HG02610 (cell line): ENCODE data around the gene CD9.

ENCODE experiments used
- ATAC-seq: cut with Tn5 transposase; IDR thresholded peaks from one replicate; pipeline ENCODE4 v1.9.1; 2021; ENCODE audit warnings: mild to moderate bottlenecking, moderate library complexity; ENCODE audit not compliant: unreplicated experiment

The CD9 gene

DNA sequence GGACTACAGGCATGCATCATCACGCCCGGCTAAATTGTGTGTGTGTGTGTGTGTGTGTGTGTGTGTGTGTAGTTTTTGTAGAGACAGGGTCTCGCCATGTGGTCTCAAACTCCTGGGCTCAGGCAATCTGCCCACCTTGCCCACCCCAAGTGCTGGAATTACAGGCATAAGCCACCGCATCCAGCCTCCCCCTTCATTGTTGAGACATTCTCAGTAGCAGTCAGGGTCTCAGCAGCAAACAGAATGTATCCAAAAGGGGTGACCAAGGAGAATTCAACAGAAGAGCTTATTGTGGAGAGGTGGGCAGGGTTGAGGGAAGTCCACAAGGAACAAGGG lies 73.0 kb downstream of the CD9 start:
- no peak for ATAC-seq

- ATAC-seq: no peak
These were observed 73.5 kb downstream of the CD9 start for GRCh38 chr12:6273541-6274230.

GRCh38 chr12:6274231-6275221 lies 74.3 kb downstream of the CD9 start:
- no peak for ATAC-seq

DNA sequence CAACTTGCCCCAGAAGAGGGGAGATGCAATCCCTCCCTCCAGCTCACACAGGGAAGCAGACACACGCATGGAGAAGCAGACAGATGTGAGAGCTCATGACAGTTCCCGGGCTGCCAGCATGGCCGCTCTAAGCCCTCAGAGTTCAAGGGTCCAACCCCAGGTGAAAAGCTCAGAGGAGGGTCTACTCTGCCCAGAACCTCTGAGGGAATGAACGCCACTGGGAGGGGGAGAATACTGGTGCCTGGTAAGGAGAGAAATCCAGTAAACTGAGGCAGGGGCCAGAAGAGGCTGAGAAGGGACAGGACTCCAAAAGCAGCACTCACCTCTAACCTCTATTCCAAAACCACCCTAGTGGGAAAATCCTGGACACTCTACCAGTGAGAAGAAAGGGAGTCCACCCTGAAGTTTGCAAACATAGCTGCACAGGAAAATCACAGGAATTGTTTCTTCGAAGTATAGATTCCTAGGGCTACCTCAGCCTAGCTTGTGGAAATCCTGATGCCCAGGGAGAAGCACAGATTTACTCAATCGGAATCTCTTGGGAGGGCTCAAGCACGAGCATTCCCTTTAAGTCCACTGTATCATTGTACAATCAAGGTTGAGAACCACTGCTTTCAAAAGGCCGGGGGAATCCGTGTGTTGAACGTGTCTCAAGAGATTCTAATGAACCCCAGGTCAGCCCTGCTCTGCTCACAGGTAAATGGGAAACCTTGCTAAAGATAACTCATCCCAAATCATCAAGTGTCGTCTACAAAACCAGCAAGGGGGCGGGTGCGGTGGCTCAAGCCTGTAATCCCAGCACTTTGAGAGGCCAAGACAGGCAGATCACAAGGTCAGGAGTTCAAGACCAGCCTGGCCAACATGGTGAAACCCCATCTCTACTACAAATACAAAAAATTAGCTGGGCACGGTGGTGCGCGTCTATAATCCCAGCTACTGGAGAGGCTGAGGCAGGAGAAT lies 76.0 kb downstream of the CD9 start:
- no peak for ATAC-seq

DNA sequence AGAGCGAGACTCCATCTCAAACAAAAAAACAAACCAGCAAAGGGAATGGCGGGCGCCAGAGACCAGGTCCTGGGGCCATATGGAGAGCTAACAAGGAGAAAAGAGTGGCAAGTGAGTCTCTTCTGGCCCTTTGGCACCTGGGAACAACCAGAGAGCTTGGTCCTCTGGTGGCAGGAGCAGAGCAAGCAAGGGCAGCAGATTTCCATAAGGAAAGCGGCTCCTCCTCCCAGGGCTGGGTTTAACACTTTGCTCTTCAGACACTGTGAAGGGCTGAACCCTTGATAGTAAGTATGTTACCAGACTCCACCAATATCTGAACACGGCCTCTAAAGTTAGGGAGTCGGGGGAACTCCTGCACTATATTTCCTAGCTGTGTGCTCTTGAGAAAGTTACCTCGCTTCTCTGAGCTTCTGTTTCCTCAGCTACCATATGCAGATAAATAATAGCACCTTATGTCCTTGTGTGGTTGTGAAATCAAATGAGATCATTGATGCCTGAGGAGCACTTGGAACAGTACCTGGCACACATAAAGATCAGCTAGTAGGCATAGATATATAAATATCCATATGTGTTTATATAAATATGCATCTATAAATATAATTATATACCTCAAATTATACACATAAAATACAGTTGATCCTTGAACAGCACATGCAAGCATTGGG lies 76.9 kb downstream of the CD9 start:
- no peak for ATAC-seq

DNA sequence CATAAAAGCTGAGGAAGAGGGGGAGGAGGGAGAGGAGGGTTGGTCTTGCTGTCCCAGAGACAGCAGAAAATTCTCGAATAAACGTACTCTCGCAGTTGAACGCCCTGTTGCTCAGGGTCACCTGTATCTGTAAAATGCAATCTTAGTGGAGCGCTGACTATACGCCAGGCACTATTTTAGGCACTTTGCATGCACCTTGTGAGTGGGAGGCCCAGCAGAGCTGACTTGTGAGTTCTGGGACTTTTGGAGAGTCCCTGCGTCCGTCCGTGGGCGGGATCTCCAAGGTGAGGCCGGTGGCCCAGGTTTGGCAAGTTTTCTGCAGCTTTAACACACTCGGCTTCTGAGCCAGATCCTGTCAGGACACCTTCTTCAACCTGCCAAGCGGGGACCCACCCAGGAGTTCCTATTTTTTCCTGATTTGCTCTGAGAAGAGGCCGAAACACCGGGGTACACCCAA lies 77.8 kb downstream of the CD9 start:
- ATAC-seq: no peak

GRCh38 chr12:6278439-6279255 lies 78.4 kb downstream of the CD9 start:
- peak; percentile 71 for ATAC-seq

- no peak for ATAC-seq
These were observed 79.0 kb downstream of the CD9 start for GRCh38 chr12:6279256-6279628.

- no peak for ATAC-seq
These were observed 79.4 kb downstream of the CD9 start for GRCh38 chr12:6279631-6280030.

DNA sequence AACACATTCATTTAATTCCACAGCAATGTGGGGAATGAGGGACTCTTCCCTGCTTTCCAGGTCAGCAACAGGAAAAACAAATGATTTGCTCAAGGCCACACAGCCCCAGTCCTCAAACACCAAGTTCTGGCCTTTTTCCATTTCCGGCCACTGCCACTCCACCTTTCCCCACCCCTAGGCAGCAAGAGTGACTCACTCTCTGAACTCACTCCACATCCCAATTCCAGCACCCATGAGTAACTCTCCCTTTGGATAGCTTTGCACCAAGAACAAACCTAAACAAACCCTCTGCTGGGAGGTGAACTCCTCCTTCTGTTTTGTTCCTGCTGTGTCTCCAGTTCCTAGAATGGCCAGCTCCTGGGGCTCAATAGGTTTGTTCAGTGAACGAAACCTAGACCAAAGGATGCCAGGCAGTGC lies 79.9 kb downstream of the CD9 start:
- ATAC-seq: no peak

DNA sequence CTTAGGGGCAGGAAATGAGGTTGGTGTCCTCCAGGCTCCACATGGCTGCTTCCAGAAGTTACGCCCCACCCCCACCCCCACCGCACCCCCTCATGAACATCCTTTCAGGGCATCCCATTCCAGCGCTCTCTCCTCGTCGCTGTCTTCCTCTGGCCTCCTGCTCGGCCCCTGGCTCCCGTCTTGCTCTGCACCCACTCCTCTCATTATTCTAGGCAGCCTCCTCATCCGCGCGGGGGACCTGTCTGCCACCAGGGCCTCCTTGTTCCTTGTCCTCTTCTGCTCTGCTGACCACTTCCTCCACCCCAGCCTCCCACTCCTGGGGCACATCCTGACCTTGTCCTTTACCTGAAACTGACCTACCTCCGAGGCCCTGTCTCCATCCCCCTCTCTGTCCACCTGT lies 80.5 kb downstream of the CD9 start:
- no peak for ATAC-seq

DNA sequence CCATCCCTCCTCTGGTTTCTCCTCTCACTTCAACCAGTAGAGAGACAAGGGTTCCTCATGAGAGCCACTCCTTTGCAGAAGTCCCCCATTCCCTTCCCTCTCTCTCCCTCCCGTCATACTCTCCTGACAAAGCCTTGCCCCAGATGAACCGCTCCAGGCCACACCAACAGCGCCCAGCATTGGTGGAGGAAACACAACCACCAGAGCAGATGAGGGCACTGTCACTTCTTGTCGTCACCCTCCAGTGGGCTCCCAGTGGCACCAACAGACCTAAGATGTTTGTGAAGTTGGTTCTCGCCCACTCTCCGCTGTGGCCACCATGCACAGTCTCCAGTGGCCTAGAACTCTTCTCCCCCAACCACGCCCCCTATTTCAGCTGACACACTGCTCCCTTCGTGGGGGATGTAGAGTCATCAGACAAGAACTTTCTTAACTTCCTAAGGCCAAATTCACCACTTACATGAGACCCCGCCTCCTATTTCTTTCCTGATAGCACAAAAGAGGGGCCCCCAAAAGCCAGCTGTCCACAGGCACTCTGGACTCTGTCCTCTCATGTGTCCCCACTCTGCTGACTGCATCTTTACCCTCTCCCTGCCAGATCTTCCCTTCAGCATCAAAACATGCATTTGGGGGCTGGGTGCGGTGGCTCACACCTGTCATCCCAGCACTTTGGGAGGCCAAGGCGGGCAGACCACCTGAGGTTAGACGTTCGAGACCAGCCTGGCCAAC lies 81.0 kb downstream of the CD9 start:
- ATAC-seq: no peak

- no peak for ATAC-seq
These were observed 82.2 kb downstream of the CD9 start for GRCh38 chr12:6282453-6282840.

DNA sequence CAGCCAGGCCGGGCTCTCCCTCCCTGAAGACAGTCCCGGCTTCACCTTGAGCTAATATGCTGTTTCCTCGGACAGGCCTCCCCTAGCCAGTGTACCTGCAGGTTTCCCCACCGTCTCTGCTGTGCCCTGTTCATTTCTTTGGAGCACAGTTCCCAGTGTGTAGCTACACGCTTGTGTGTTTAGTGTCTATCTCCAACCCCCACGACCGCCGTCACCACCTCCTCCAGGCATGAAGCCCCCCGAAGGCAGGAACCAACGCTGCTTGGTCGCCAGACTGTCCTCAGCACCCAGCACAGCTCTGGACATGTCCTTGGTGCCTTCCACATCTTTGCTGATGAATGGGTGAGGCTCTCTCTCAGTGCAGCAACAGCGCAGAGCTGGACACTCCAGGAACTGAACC lies 84.1 kb downstream of the CD9 start:
- ATAC-seq: no peak

- ATAC-seq: no peak
These were observed 84.9 kb downstream of the CD9 start for GRCh38 chr12:6285063-6285477.

- ATAC-seq: no peak
These were observed 85.5 kb downstream of the CD9 start for GRCh38 chr12:6285532-6286306.
